ENCODE results near the gene BICC1. TPM values are rescaled to one million over a fixed set of nuclear protein-coding genes. Genes with fewer than 3 reads are reported as not detected.

BICC1 gene
- total RNA-seq, 4 donors from 2014 or later, result 9.3 to 20.8 (median 12.5) TPM

GRCh38 chr10:58535311-58535710, 22.6 kb downstream of the BICC1 start:
- H3K4me3 ChIP-seq (replicated peaks in 1 of 3), result no peak overlapping the region
- 92 to 96% methylated on average over 3 of the region's 3 CpGs for WGBS, 2 donors
- no peak overlapping the region for H3K27ac ChIP-seq
- H3K36me3 ChIP-seq, result no peaks in the 10 kb centered on the region
- H3K27me3 ChIP-seq, result no peaks in the 10 kb centered on the region
- H3K4me1 ChIP-seq, result no peaks in the 10 kb centered on the region
- no peaks in the 10 kb centered on the region for H3K9me3 ChIP-seq
- no peak for DNase-seq
- no peak for TF ChIP-seq POLR2A (IDR thresholded peaks at IDR 0.05)
- TF ChIP-seq, protein P1, sequence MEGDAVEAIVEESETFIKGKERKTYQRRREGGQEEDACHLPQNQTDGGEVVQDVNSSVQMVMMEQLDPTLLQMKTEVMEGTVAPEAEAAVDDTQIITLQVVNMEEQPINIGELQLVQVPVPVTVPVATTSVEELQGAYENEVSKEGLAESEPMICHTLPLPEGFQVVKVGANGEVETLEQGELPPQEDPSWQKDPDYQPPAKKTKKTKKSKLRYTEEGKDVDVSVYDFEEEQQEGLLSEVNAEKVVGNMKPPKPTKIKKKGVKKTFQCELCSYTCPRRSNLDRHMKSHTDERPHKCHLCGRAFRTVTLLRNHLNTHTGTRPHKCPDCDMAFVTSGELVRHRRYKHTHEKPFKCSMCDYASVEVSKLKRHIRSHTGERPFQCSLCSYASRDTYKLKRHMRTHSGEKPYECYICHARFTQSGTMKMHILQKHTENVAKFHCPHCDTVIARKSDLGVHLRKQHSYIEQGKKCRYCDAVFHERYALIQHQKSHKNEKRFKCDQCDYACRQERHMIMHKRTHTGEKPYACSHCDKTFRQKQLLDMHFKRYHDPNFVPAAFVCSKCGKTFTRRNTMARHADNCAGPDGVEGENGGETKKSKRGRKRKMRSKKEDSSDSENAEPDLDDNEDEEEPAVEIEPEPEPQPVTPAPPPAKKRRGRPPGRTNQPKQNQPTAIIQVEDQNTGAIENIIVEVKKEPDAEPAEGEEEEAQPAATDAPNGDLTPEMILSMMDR (IDR thresholded peaks at IDR 0.05), result no peak
- intact Hi-C loops (cut with DNase I), result no loop called here

DNA sequence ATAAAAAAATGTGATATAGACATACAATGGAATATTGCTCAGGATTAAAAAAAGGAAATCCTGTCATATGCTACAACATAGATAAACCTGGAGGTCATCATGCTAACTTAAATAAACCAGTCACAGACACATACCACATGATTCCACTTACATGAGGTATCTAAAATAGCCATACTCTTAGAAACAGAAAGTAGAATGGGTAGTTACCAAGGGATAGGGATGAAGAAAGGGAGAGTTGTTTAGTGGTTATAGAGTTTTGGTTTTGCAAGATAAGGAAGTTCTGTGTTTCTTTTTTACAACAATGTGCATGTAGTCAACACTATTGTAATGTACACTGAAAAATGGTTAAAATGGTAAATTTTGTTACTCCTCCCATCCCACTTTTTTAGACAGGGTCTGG, 30.5 kb downstream of the BICC1 start:
- Histone ChIP-seq H3K27me3 (no peaks in the 10 kb centered on the region), H3K27ac (no peak overlapping the region), H3K4me3 (replicated peaks in 1 of 3) (no peak overlapping the region), H3K4me1 (no peaks in the 10 kb centered on the region), H3K36me3 (no peaks in the 10 kb centered on the region), H3K9me3 (no peaks in the 10 kb centered on the region)
- intact Hi-C loops (cut with DNase I), result no loop called here
- DNase-seq, result no peak
- TF ChIP-seq, protein P1 (IDR thresholded peaks at IDR 0.05), result no peak
- TF ChIP-seq POLR2A (IDR thresholded peaks at IDR 0.05), result no peak

DNA sequence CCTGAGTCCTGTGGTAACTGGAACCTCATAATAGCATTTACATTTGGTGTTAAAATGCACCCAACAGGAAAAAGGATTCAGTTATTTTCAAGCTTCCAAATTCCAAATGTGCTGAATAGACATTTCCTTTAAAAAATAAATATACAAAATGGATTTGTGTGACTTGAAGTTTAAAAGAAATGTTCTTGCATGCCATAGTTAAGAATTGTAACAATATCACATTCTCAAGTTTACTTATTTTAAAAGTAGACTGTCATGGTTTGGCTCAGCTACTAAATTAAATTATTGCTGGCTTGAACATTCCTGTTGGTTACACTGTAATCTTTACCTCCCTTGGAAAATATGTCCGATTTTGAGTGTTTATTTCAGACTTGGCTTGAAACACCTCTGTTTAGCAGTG, 31.5 kb downstream of the BICC1 start:
- H3K9me3 ChIP-seq, result no peaks in the 10 kb centered on the region
- H3K27me3 ChIP-seq, result no peaks in the 10 kb centered on the region
- WGBS, 2 donors, result 59 to 82% methylated on average over 1 of the region's 1 CpG
- no peak for TF ChIP-seq POLR2A (IDR thresholded peaks at IDR 0.05)
- TF ChIP-seq, protein P1 (IDR thresholded peaks at IDR 0.05), result no peak
- H3K36me3 ChIP-seq, result no peaks in the 10 kb centered on the region
- H3K27ac ChIP-seq, result no peak overlapping the region
- DNase-seq, result no peak
- no peak overlapping the region for H3K4me3 ChIP-seq (replicated peaks in 1 of 3)
- no peaks in the 10 kb centered on the region for H3K4me1 ChIP-seq
- intact Hi-C loops (cut with DNase I), result no loop called here

DNA sequence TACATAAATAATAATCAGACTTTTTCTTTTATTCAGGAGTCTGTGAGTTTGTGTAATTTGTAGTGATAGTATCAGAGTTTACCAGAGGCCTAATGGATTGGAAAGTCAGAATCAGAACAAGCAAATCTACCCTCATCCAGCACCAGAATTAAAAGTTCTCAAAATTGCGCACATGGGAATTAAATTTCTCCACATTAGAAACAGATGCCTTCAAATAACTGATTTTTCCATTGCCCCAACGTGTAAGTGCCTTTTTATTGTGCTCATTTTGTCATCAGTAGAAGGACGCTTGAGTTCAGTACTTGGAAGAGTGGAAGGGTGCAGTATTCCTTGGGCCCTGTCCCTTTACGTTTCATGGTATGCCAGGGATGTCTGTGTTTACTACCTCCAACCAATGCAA, 32.8 kb downstream of the BICC1 start:
- no peaks in the 10 kb centered on the region for H3K4me1 ChIP-seq
- H3K36me3 ChIP-seq, result no peaks in the 10 kb centered on the region
- H3K27ac ChIP-seq, result no peak overlapping the region
- DNase-seq, result no peak
- TF ChIP-seq, protein P1 (IDR thresholded peaks at IDR 0.05), result no peak
- TF ChIP-seq POLR2A (IDR thresholded peaks at IDR 0.05), result no peak
- intact Hi-C loops (cut with DNase I), result no loop called here
- no peaks in the 10 kb centered on the region for H3K27me3 ChIP-seq
- H3K4me3 ChIP-seq (replicated peaks in 1 of 3), result no peak overlapping the region
- WGBS, 2 donors, result 70 to 86% methylated on average over 4 of the region's 4 CpGs
- H3K9me3 ChIP-seq, result no peaks in the 10 kb centered on the region

GRCh38 chr10:58546137-58546536, 33.5 kb downstream of the BICC1 start:
- no peak for DNase-seq
- no peaks in the 10 kb centered on the region for H3K27me3 ChIP-seq
- intact Hi-C loops (cut with DNase I), result no loop called here
- H3K4me1 ChIP-seq, result no peaks in the 10 kb centered on the region
- H3K4me3 ChIP-seq (replicated peaks in 1 of 3), result no peak overlapping the region
- 90 to 96% methylated on average over 1 of the region's 1 CpG for WGBS, 2 donors
- no peaks in the 10 kb centered on the region for H3K36me3 ChIP-seq
- TF ChIP-seq, protein P1 (IDR thresholded peaks at IDR 0.05), result no peak
- no peak for TF ChIP-seq POLR2A (IDR thresholded peaks at IDR 0.05)
- no peaks in the 10 kb centered on the region for H3K9me3 ChIP-seq
- H3K27ac ChIP-seq, result no peak overlapping the region

All from thyroid gland (tissue), 4 donors.